HG03571 (cell line): ENCODE results near the gene GLE1.

Experiments used
- ATAC-seq: cut with Tn5 transposase; IDR thresholded peaks from one replicate; pipeline ENCODE4 v1.9.1; 2021; ENCODE audit not compliant: unreplicated experiment

The GLE1 gene

DNA sequence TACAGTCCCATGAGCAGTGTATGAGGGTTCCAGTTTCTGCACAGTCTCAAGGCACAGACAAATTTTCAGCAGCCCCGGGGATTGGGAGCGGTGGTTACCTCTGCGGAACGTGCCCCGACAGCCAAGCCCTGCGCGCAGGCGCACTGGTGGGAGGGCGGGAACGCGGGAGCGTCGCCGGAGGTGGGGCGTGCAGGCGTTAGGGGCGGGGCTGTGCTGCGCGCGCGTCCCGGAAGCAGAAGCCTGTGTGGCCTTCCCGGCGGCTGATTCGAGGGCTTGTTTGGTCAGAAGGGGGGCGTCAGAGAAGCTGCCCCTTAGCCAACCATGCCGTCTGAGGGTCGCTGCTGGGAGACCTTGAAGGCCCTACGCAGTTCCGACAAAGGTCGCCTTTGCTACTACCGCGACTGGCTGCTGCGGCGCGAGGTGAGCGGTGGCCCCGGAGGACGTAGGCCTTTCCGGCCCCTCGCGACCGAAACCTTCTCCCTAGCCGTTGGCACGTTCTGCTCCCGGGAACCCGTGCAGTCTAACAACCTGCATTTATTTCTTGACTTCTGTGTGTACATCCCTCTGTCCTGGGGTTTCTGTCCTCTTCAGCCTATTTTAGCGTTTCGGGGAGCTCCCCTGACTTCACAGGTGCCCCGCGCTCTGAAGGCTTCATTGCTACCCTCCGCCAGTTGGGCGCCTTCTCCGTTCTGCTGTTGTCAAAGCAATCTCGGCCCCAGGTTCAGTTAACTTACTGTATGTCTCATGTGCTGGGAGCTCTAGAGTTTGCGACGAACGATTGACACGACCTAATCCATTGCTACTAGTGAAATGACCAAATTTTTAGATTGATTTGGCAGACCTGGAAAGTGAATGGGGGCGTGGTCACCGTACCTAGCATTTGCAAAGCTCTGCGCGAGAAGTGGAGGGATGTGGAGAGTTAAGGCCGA lies at the start of gene GLE1:
GLE1 (plus strand) TSS at position 235 of the 929 bp plus-strand sequence; CDS start at position 322, 87 bp downstream.
- ATAC-seq, result peak; percentile 67

DNA sequence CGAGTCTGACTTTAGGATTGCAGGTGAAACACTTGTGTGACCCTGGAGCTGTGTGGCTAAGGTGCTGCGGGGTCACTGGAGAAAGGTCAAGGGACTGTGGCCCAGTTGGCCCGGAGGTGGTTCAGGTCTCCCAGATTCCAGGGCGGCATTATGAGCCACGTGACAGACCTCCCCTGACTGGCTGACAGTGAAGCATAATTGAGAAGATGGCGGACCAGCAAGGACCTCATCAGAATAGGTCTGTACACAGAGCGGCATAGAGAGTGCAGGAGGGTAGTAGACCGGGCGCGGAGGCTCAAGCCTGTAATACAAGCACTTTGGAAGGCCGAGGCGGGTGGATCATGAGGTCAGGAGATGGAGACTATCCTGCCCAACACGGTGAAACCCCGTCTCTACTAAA lies 49.5 kb upstream of the GLE1 start:
- ATAC-seq, result no peak

- peak; percentile 74 for ATAC-seq
Observed at GRCh38 chr9:128455849-128456612, 48.5 kb upstream of the GLE1 start, which contains the start of gene ODF2. ODF2 (plus strand) TSS chr9:128456006; CDS start chr9:128456092, 86 bp downstream.

DNA sequence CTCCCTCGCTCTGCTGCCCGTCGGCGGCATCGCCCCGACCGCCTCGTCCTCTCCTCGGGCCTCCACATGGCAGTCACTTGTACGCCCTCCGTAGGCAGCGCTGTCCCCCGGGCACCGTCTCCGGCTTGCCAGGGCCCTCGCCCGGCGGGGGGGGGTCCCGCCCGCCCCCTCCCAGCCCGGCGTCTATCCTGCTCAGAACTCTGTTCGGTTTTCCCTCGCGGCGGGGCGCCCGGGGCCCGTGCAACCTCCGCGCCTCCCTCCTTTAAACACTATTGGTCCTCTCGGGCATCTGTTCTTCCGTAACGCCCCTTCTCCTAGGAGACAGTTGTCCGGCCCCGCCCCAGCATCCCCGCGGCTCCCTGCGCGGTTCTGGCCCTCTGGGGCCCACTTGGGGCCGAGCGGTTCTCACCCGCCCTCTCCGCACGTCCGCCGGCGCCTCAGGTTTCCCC lies 47.9 kb upstream of the GLE1 start:
- peak; percentile 67 for ATAC-seq

DNA sequence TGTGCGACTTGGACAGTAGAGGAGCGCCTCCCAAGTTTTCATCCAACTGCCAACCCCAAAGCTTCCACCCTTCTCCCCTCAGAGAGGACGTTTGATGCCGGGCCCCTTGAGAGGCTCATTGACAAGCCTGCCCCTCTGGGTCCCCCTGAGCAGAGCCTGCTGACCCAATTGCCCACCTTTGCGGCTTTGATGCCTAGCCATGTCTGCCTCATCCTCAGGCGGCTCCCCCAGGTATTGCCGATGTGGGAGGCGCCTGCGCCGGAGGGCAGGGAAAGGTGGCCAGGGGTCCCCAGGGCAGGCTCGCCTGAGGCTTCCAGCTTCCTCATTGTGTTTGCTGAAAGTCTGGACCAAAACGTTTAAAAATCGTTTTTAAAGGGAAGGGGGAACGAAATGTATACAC lies 47.3 kb upstream of the GLE1 start:
- ATAC-seq, result no peak

- ATAC-seq, result no peak
Observed at GRCh38 chr9:128459011-128459410, 45.5 kb upstream of the GLE1 start.

DNA sequence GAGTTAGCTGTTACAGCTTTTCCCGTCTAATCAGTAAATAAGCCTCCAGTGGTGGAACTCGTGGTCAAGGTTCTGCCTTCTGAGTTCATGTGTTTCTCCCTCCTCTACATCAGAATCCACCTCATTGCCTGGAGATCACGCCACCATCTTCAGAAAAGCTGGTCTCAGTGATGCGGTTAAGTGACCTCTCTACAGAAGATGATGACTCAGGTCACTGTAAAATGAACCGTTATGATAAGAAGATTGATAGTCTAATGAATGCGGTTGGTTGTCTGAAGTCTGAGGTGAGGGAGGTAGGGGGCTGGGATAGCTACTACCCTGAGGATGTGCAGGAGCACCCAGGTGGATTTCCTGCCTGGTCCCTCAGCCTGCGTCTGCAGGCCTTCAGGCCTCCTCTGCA lies 35.4 kb upstream of the GLE1 start:
- ATAC-seq, result no peak

DNA sequence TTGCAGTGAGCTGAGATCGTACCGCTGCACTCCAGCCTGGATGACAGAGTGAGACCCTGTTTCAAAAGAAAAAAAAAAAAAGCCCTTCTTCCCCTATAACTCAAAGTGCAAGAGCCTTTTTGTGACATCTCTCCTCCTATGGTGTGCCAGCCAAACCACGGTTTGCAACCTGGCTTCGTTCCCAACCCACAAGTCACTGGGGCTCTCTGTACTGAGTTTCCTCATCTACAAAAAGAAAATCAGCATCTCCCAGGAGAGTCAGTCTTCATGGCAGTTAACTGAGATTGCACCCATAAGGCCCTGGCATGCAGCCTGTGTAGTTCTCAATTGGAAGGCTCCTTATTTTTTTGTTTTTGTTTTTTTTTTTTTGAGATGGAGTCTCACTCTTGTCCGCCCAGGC lies 34.0 kb upstream of the GLE1 start:
- ATAC-seq, result no peak

DNA sequence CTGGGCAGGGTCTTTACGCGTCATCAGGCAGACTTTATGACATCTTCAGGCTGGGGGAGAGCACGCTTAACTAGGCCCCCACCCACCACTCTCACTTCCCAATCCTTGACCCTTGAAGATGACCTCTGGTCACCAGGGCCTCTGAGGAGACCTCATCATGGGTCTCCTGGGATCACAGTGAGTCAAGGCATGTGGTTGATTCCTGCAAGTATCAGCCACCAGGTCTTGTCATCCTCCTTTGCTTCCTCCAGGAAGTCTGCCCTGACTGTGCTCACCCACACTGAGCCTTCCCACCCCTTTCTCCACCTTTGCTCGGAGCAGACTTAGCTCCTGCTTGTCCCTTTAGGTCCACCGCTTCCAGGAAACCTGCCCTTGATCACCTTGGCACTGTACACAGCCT lies 31.4 kb upstream of the GLE1 start:
- ATAC-seq, result no peak

DNA sequence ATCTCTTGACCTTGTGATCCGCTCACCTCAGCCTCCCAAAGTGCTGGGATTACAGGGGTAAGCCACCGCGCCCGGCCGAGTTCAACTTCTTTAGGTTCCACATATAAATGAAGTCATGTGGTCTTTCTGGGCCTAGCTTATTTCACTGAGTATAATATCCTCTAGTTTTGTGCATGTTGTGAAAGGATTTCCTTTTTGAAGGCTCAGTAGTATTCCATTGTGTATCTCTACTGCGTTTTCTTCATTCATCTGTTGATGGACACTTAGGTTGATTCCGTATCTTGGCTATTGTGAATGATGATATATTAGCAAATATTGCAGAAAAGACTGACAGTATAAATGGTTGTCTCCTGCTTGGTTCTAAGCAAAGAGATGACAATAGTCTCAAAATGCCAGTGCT lies 28.7 kb upstream of the GLE1 start:
- ATAC-seq, result no peak

GRCh38 chr9:128479262-128479661 lies 25.3 kb upstream of the GLE1 start:
- ATAC-seq, result no peak

DNA sequence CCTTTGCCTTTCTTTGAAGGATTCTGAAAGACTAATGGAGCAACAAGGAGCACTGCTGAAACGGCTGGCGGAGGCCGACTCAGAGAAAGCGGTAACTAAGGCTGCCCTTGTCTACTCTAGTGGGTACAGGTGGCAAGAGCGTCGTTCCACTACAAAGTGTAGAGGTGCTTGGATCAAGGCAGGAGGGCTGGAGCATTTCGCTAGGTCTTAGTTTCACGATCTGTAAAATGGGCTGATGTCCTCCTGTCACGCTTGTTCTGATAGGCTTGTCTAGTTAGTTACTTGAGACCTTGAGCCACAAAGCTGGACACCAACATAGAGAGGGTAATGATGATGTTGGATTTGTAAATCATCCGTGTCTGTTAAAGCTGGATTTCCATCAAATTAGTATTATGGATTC lies 23.0 kb upstream of the GLE1 start:
- no peak for ATAC-seq

DNA sequence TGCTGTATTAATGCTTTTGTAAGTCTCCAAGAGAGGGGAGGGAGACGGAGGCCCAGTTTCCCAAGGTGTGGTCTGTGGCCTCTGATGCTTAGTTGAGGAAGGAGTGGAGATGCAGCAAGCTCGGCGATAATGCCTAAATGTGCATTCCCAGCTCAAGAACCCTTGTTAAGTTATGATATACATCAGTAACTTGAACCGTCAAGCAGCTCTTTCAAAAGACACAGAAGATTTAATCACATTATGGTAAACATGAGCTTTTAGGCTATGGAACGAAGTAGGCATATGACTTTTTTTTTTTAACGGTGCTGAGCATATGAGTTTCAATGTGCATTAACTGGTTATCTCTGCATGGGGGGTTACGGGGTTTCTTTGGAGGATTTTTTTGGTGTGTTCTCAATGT lies 22.3 kb upstream of the GLE1 start:
- no peak for ATAC-seq

GRCh38 chr9:128484686-128485413 lies 19.7 kb upstream of the GLE1 start:
- ATAC-seq, result no peak

GRCh38 chr9:128485414-128485855 lies 19.1 kb upstream of the GLE1 start:
- ATAC-seq, result no peak

GRCh38 chr9:128486201-128486600 lies 18.3 kb upstream of the GLE1 start:
- no peak for ATAC-seq

DNA sequence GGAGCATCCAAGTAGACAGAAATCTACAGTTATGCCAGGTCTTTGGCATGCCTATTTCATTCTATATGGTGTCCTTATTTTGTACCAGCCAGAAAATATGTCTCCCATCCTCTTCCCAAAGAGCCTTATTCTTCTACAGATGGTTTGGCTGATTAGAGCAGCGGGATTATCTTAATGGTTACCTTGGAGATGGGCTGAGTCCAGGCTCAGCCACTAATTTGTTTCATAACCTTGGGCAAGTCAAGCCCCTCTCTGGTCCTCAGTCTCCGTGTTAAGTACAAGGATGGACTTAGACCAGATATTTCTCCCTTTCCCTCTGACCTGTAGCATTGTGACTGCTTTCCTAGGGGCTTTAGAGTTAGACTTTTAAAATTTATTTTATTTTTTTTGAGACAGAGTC lies 11.1 kb upstream of the GLE1 start:
- no peak for ATAC-seq

- ATAC-seq, result no peak
Observed at GRCh38 chr9:128494108-128494745, 10.3 kb upstream of the GLE1 start.

DNA sequence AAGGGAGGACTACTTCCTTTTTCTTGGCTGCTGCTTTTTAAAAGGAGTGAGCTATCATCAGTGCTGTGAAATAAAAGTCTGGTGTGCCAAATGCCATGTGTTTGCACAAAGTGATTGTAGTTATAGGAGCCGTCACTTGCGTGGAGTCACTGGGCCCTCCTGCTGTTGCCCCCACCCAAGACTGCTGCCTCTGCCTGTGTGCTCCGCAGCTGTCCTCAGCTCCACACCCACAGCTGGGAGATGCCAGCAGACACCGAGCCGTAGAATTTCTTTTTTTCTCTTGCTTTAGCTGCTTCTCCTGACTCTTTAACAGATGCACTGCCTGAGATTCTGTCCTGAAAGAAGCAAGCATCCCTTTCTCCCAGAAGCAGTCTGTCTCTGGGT lies 9.8 kb upstream of the GLE1 start:
- no peak for ATAC-seq

DNA sequence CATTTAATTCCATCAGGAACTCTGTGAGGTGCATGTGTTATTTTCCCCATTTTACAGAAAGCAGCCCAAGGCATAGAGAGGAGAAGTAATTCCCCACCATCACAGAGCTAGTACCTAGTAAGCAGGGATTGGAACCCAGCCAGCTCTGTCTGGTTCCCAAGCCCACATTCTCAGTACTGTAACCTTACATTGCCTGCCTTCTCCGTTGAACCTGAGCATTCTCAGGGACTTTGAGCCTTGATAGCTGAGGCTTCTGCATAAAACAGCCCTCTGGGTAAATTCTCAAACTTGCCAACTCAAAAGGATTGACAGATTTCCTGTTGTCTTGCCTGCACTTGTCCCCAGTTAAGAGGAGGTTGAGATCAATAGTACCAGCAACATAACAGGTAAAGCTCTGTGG lies 9.2 kb upstream of the GLE1 start:
- ATAC-seq, result no peak
